GM12891 (cell line): ENCODE results near the gene HCK.

Experiments used
- POLR2A ChIP-seq: IDR thresholded peaks from 2 replicates; pipeline ENCODE4 v1.6.1; 2011; ENCODE audit warnings: low read depth, low read length, control low read depth
- SPI1 ChIP-seq: IDR thresholded peaks from 2 replicates; pipeline ENCODE4 v1.6.1; 2011; ENCODE audit warnings: low read depth, low read length, control low read depth

GRCh38 chr20:32111156-32111686 lies 59.2 kb downstream of the HCK start:
- TF ChIP-seq SPI1 (no peak), POLR2A (0 out of 2 replicates have a peak, but pooled peaks have one; percentile 21)
